ENCODE data around the gene UXS1.

GRCh38 chr2:106201661-106202060, 7.6 kb upstream of the UXS1 start:
- TF ChIP-seq CTCF (IDR thresholded peaks at IDR 0.05) (no peak), POLR2A (IDR thresholded peaks at IDR 0.05) (no peak)
